Measurements from ENCODE around the gene RAI1.

- TF ChIP-seq MAX (IDR thresholded peaks at IDR 0.05) (no peak), POLR2A (IDR thresholded peaks at IDR 0.05; ENCODE audit: low read length) (no peak), MAFK (IDR thresholded peaks at IDR 0.05; ENCODE audit: partially characterized antibody) (no peak), CTCF (IDR thresholded peaks at IDR 0.05) (no peak), PHF8 (IDR thresholded peaks at IDR 0.05; ENCODE audit: borderline replicate concordance, low read depth) (no peak), ESRRA (IDR thresholded peaks at IDR 0.05; ENCODE audit: borderline replicate concordance, low read length) (no peak), JUN (IDR thresholded peaks at IDR 0.05) (no peak)
Observed at GRCh38 chr17:17852930-17853329, 171.7 kb downstream of the RAI1 start.

Measured in A549 (cell line).